Measurements from ENCODE around the gene TFPI.

TFPI gene

DNA sequence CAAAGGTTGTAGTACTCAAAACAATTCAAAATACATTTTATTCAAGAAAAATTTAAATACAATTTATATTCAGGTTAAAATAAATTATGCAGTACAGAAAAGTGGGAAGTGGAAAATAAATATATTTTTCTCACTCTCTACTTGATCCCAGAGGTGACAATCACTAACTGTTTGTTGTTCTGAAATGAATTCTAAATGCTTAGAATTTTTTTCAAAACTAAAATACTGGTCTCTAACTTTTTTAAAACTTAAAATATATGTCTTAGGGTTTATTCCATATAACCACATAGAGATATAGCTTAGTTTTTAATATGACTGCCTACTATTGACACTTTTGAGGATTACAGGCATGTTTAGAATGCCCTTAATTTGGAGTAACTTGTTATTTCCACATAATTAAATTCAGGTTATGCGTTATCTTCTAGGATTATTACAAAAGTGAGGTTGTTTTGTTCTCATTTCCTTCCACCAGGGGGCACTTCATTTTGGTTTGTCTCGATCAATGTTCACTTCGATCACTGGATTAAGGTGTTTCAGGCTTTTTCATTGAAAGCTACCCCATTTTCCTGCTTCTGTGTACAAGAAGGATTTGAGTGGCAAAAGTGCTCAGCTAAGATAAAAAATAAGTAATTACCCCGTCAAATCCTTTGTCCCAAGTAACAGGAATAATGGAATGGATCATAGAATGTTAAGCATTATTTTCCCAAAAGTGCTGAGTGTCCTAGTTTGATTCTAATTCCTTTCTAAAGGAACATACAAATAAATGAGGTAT lies 27.1 kb upstream of the TFPI start:
- H3K4me2 ChIP-seq (ENCODE audit: low read depth, low read length, poor library complexity, severe bottlenecking) = peak overlapping the region; percentile 17
- no peaks in the 10 kb centered on the region for H3K9me2 ChIP-seq (replicated peaks; ENCODE audit: insufficient read depth, low read length)
- no peaks in the 10 kb centered on the region for H3K9me3 ChIP-seq (ENCODE audit: insufficient read depth, low read length)
- no peaks in the 10 kb centered on the region for H4K20me1 ChIP-seq (ENCODE audit: low read depth, low read length)
- no peaks in the 10 kb centered on the region for H3K36me3 ChIP-seq (ENCODE audit: low read length)
- no peak overlapping the region for H3K4me3 ChIP-seq (ENCODE audit: insufficient read depth, low read length, poor library complexity, severe bottlenecking)
- H3K27ac ChIP-seq (ENCODE audit: low read depth, low read length) = no peak overlapping the region
- H3K79me2 ChIP-seq (ENCODE audit: insufficient read depth, low read length) = no peaks in the 10 kb centered on the region
- H2AFZ ChIP-seq (ENCODE audit: low read depth, low read length, severe bottlenecking) = no peak overlapping the region
- TF ChIP-seq CTCF (IDR thresholded peaks at IDR 0.05; ENCODE audit: insufficient read depth, low read length, poor library complexity, severe bottlenecking) (peak; percentile 45), EZH2phosphoT487 (conservative IDR thresholded peaks at IDR 0.05; ENCODE audit: low read length) (no peak)
- no peaks in the 10 kb centered on the region for H3F3A ChIP-seq (ENCODE audit: insufficient read depth)
- H3K9ac ChIP-seq (ENCODE audit: low read length) = no peak overlapping the region
- H3K27me3 ChIP-seq (ENCODE audit: low read length) = no peaks in the 10 kb centered on the region

DNA sequence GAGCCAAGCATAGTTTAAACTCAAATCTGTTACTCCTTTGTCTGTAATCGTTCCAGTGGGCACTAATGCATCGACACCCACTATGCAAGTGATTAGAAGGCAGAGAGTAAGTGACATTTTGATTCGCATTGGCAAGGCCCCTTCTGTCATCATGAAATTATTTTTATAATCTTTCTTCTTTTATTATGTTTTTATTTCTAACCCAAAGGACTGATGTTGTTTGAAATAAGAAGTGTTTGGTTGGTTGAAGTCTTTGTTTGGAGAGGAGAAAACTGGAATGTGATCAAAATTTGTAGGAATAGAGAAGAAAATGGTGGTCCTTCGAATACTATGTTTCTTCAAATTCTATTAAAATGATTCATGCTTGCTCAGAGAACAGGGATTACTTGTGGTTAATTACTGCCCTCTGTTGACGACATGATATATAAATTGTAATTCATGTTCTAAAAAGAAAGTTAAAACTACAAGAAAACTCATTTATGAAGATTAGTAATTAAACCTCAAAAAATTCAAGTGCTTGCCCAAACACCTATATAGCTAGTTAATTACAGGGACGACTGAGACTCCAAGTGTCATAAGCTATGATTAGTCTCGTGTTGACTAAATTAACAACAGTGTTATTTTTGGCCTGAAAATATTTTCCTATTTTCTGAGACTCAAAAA lies 26.4 kb upstream of the TFPI start:
- no peaks in the 10 kb centered on the region for H3K79me2 ChIP-seq (ENCODE audit: insufficient read depth, low read length)
- H3K4me2 ChIP-seq (ENCODE audit: low read depth, low read length, poor library complexity, severe bottlenecking) = peak overlapping the region; percentile 17
- no peak overlapping the region for H3K9ac ChIP-seq (ENCODE audit: low read length)

DNA sequence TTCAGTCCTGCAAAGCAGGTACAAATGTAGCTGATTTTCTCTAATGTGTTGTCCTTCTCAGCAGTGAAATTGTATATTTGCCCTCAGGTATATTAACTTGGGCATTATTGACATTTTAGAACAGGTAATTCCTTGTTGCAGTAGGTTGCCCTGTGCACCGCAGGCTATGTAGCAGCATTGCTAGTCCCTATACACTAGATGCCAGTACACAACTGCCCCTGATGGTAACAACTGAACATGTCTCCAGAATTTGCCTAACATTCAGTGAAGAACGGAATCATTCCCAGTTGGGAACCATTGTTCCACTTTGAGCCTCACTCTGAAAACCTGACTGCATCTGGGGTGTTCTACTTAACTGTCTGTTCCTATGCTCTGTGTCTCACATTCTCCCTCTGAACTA lies 23.1 kb upstream of the TFPI start:
- Histone ChIP-seq H3K79me2 (ENCODE audit: insufficient read depth, low read length) (no peaks in the 10 kb centered on the region), H3K9ac (ENCODE audit: low read length) (no peak overlapping the region), H3K4me3 (ENCODE audit: insufficient read depth, low read length, poor library complexity, severe bottlenecking) (no peak overlapping the region)

More for the DNA sequence above, 26.4 kb upstream of the TFPI start:
- no peaks in the 10 kb centered on the region for H4K20me1 ChIP-seq (ENCODE audit: low read depth, low read length)
- no peak overlapping the region for H3K4me3 ChIP-seq (ENCODE audit: insufficient read depth, low read length, poor library complexity, severe bottlenecking)
- no peaks in the 10 kb centered on the region for H3K27me3 ChIP-seq (ENCODE audit: low read length)
- H2AFZ ChIP-seq (ENCODE audit: low read depth, low read length, severe bottlenecking) = no peak overlapping the region
- no peaks in the 10 kb centered on the region for H3F3A ChIP-seq (ENCODE audit: insufficient read depth)
- H3K27ac ChIP-seq (ENCODE audit: low read depth, low read length) = no peak overlapping the region
- no peaks in the 10 kb centered on the region for H3K36me3 ChIP-seq (ENCODE audit: low read length)
- TF ChIP-seq CTCF (IDR thresholded peaks at IDR 0.05; ENCODE audit: insufficient read depth, low read length, poor library complexity, severe bottlenecking) (peak; percentile 16), EZH2phosphoT487 (conservative IDR thresholded peaks at IDR 0.05; ENCODE audit: low read length) (no peak)
- H3K9me2 ChIP-seq (replicated peaks; ENCODE audit: insufficient read depth, low read length) = no peaks in the 10 kb centered on the region
- no peaks in the 10 kb centered on the region for H3K9me3 ChIP-seq (ENCODE audit: insufficient read depth, low read length)

More for the DNA sequence above, 23.1 kb upstream of the TFPI start:
- H2AFZ ChIP-seq (ENCODE audit: low read depth, low read length, severe bottlenecking) = no peak overlapping the region
- H3K9me2 ChIP-seq (replicated peaks; ENCODE audit: insufficient read depth, low read length) = no peaks in the 10 kb centered on the region
- no peaks in the 10 kb centered on the region for H3K36me3 ChIP-seq (ENCODE audit: low read length)
- no peaks in the 10 kb centered on the region for H3K9me3 ChIP-seq (ENCODE audit: insufficient read depth, low read length)
- H3K27ac ChIP-seq (ENCODE audit: low read depth, low read length) = no peak overlapping the region
- H3F3A ChIP-seq (ENCODE audit: insufficient read depth) = no peaks in the 10 kb centered on the region
- H3K27me3 ChIP-seq (ENCODE audit: low read length) = no peaks in the 10 kb centered on the region
- TF ChIP-seq EZH2phosphoT487 (conservative IDR thresholded peaks at IDR 0.05; ENCODE audit: low read length) (no peak), CTCF (IDR thresholded peaks at IDR 0.05; ENCODE audit: insufficient read depth, low read length, poor library complexity, severe bottlenecking) (no peak)
- H4K20me1 ChIP-seq (ENCODE audit: low read depth, low read length) = no peaks in the 10 kb centered on the region
- H3K4me2 ChIP-seq (ENCODE audit: low read depth, low read length, poor library complexity, severe bottlenecking) = no peak overlapping the region

Data from SU-DHL-6 (cell line).